ENCODE data around the gene ING5.
"Not testable (repeated sequence)": the region's sequence is repeated elsewhere in the genome, so short reads cannot be mapped to it uniquely, and the experiment has no call there.

ING5 gene

GRCh38 chr2:241742320-241742939 is 40.6 kb downstream of the ING5 start:
- TF ChIP-seq EZH2phosphoT487 (conservative IDR thresholded peaks at IDR 0.05; ENCODE audit: low read length): no peak
- no peak for TF ChIP-seq CTCF (IDR thresholded peaks at IDR 0.05; ENCODE audit: insufficient read depth, low read length, poor library complexity, severe bottlenecking)
- Histone ChIP-seq H4K20me1 (ENCODE audit: low read depth, low read length) (no peaks in the 10 kb centered on the region), H3K9ac (ENCODE audit: low read length) (no peak overlapping the region), H3K27ac (ENCODE audit: low read depth, low read length) (no peak overlapping the region), H3K27me3 (ENCODE audit: low read length) (no peaks in the 10 kb centered on the region), H3K4me2 (ENCODE audit: low read depth, low read length, poor library complexity, severe bottlenecking) (no peak overlapping the region), H3K9me2 (replicated peaks; ENCODE audit: insufficient read depth, low read length) (no peaks in the 10 kb centered on the region), H3K4me3 (ENCODE audit: insufficient read depth, low read length, poor library complexity, severe bottlenecking) (no peak overlapping the region), H3F3A (ENCODE audit: insufficient read depth) (no peaks in the 10 kb centered on the region), H3K36me3 (ENCODE audit: low read length) (0 out of 2 replicates have a peak, but pooled peaks cover 3% of the 10 kb centered on the region), H2AFZ (ENCODE audit: low read depth, low read length, severe bottlenecking) (no peak overlapping the region), H3K9me3 (ENCODE audit: insufficient read depth, low read length) (no peaks in the 10 kb centered on the region), H3K79me2 (ENCODE audit: insufficient read depth, low read length) (peaks cover 6% of the 10 kb centered on the region; the same call in 1 of the 2 replicates)

GRCh38 chr2:241743008-241743407 is 41.2 kb downstream of the ING5 start:
- not testable (repeated sequence) for H3K9me3 ChIP-seq (ENCODE audit: insufficient read depth, low read length); H4K20me1 ChIP-seq (ENCODE audit: low read depth, low read length); H3K9ac ChIP-seq (ENCODE audit: low read length); H3K27me3 ChIP-seq (ENCODE audit: low read length); H3K36me3 ChIP-seq (ENCODE audit: low read length); H3F3A ChIP-seq (ENCODE audit: insufficient read depth); H3K4me2 ChIP-seq (ENCODE audit: low read depth, low read length, poor library complexity, severe bottlenecking); H3K27ac ChIP-seq (ENCODE audit: low read depth, low read length); H2AFZ ChIP-seq (ENCODE audit: low read depth, low read length, severe bottlenecking); H3K9me2 ChIP-seq (replicated peaks; ENCODE audit: insufficient read depth, low read length); H3K4me3 ChIP-seq (ENCODE audit: insufficient read depth, low read length, poor library complexity, severe bottlenecking); H3K79me2 ChIP-seq (ENCODE audit: insufficient read depth, low read length)

GRCh38 chr2:241743620-241744019 is 41.8 kb downstream of the ING5 start:
- 0 out of 2 replicates have a peak, but pooled peaks cover 3% of the 10 kb centered on the region for H3K36me3 ChIP-seq (ENCODE audit: low read length)
- H3F3A ChIP-seq (ENCODE audit: insufficient read depth): no peaks in the 10 kb centered on the region
- H3K27me3 ChIP-seq (ENCODE audit: low read length): no peaks in the 10 kb centered on the region
- TF ChIP-seq CTCF (IDR thresholded peaks at IDR 0.05; ENCODE audit: insufficient read depth, low read length, poor library complexity, severe bottlenecking) (no peak), EZH2phosphoT487 (conservative IDR thresholded peaks at IDR 0.05; ENCODE audit: low read length) (no peak)
- H3K9me3 ChIP-seq (ENCODE audit: insufficient read depth, low read length): no peaks in the 10 kb centered on the region
- no peak overlapping the region for H3K4me3 ChIP-seq (ENCODE audit: insufficient read depth, low read length, poor library complexity, severe bottlenecking)
- no peak overlapping the region for H3K27ac ChIP-seq (ENCODE audit: low read depth, low read length)
- no peaks in the 10 kb centered on the region for H4K20me1 ChIP-seq (ENCODE audit: low read depth, low read length)
- no peaks in the 10 kb centered on the region; the same call in 1 of the 2 replicates for H3K79me2 ChIP-seq (ENCODE audit: insufficient read depth, low read length)
- no peak overlapping the region for H3K4me2 ChIP-seq (ENCODE audit: low read depth, low read length, poor library complexity, severe bottlenecking)
- no peak overlapping the region for H2AFZ ChIP-seq (ENCODE audit: low read depth, low read length, severe bottlenecking)
- no peak overlapping the region for H3K9ac ChIP-seq (ENCODE audit: low read length)
- H3K9me2 ChIP-seq (replicated peaks; ENCODE audit: insufficient read depth, low read length): no peaks in the 10 kb centered on the region

GRCh38 chr2:241744028-241744754 is 42.4 kb downstream of the ING5 start:
- H2AFZ ChIP-seq (ENCODE audit: low read depth, low read length, severe bottlenecking): no peak overlapping the region
- no peaks in the 10 kb centered on the region for H3K9me2 ChIP-seq (replicated peaks; ENCODE audit: insufficient read depth, low read length)
- H3K4me3 ChIP-seq (ENCODE audit: insufficient read depth, low read length, poor library complexity, severe bottlenecking): no peak overlapping the region
- no peaks in the 10 kb centered on the region for H3K9me3 ChIP-seq (ENCODE audit: insufficient read depth, low read length)
- no peak overlapping the region for H3K9ac ChIP-seq (ENCODE audit: low read length)
- no peaks in the 10 kb centered on the region; the same call in 1 of the 2 replicates for H3K79me2 ChIP-seq (ENCODE audit: insufficient read depth, low read length)
- no peaks in the 10 kb centered on the region for H3F3A ChIP-seq (ENCODE audit: insufficient read depth)
- H3K36me3 ChIP-seq (ENCODE audit: low read length): 0 out of 2 replicates have a peak, but pooled peaks cover 3% of the 10 kb centered on the region
- H3K27me3 ChIP-seq (ENCODE audit: low read length): no peaks in the 10 kb centered on the region
- H3K4me2 ChIP-seq (ENCODE audit: low read depth, low read length, poor library complexity, severe bottlenecking): no peak overlapping the region
- TF ChIP-seq EZH2phosphoT487 (conservative IDR thresholded peaks at IDR 0.05; ENCODE audit: low read length): no peak
- TF ChIP-seq CTCF (IDR thresholded peaks at IDR 0.05; ENCODE audit: insufficient read depth, low read length, poor library complexity, severe bottlenecking): no peak
- H4K20me1 ChIP-seq (ENCODE audit: low read depth, low read length): no peaks in the 10 kb centered on the region
- H3K27ac ChIP-seq (ENCODE audit: low read depth, low read length): no peak overlapping the region
